HEK293T (cell line): ENCODE data around the gene B2M.
"Not testable (repeated sequence)": the region's sequence is repeated elsewhere in the genome, so short reads cannot be mapped to it uniquely, and the experiment has no call there.

ENCODE experiments used
- CTCF ChIA-PET: fragments of 350-600 bp; formaldehyde crosslinking; extraction: SDS; loops from one replicate; lab custom pipeline; 2021; ENCODE audit warnings: antibody characterized with exemption, inconsistent platforms; lab: Yijun Ruan, JAX
- POLR2A ChIA-PET: fragments of 350-600 bp; formaldehyde crosslinking; extraction: SDS; loops from one replicate; lab custom pipeline; 2020; ENCODE audit warnings: antibody characterized with exemption, inconsistent platforms; lab: Yijun Ruan, JAX
- DNase-seq: peaks from one replicate; pipeline ENCODE4 v3.0.0; 2012; ENCODE audit warnings: mixed read lengths; ENCODE audit errors: extremely low spot score
- ARNT ChIP-seq: fragments of 450-650 bp; IDR thresholded peaks from 2 replicates; pipeline ENCODE4 v1.6.1; 2017; ENCODE audit warnings: mild to moderate bottlenecking
- BHLHE40 ChIP-seq: fragments of 450-650 bp; IDR thresholded peaks from 2 replicates; pipeline ENCODE4 v1.6.1; 2016; ENCODE audit warnings: mild to moderate bottlenecking, moderate library complexity, borderline replicate concordance
- CTBP1 ChIP-seq: fragments of 450-650 bp; IDR thresholded peaks from 2 replicates; pipeline ENCODE4 v1.6.1; 2016; ENCODE audit warnings: borderline replicate concordance
- ELF4 ChIP-seq: fragments of 450-650 bp; IDR thresholded peaks from 2 replicates; pipeline ENCODE4 v1.6.1; 2017; ENCODE audit warnings: antibody characterized with exemption
- FOXA1 ChIP-seq: fragments of 450-650 bp; IDR thresholded peaks from 2 replicates; pipeline ENCODE4 v1.6.1; 2016; ENCODE audit warnings: mild to moderate bottlenecking
- FOXK2 ChIP-seq: fragments of 450-650 bp; IDR thresholded peaks from 2 replicates; pipeline ENCODE4 v1.6.1; 2016; ENCODE audit warnings: mild to moderate bottlenecking
- FOXM1 ChIP-seq: fragments of 450-650 bp; IDR thresholded peaks from 2 replicates; pipeline ENCODE4 v1.6.1; 2017; ENCODE audit warnings: mild to moderate bottlenecking, borderline replicate concordance
- HDGF ChIP-seq: fragments of 450-650 bp; IDR thresholded peaks from 2 replicates; pipeline ENCODE4 v1.6.1; 2017; ENCODE audit warnings: antibody characterized with exemption, borderline replicate concordance
- L3MBTL2 ChIP-seq: fragments of 450-650 bp; conservative IDR thresholded peaks from 2 replicates; pipeline ENCODE4 v1.6.1; 2016; ENCODE audit warnings: mild to moderate bottlenecking
- LEF1 ChIP-seq: fragments of 450-650 bp; IDR thresholded peaks from 2 replicates; pipeline ENCODE4 v1.6.1; 2017; ENCODE audit warnings: mild to moderate bottlenecking, borderline replicate concordance
- NFRKB ChIP-seq: fragments of 450-650 bp; IDR thresholded peaks from 2 replicates; pipeline ENCODE4 v1.6.1; 2016; ENCODE audit warnings: mild to moderate bottlenecking, moderate library complexity
- SP1 ChIP-seq: fragments of 450-650 bp; IDR thresholded peaks from 2 replicates; pipeline ENCODE4 v1.6.1; 2017
- SUZ12 ChIP-seq: fragments of 450-650 bp; IDR thresholded peaks from 2 replicates; pipeline ENCODE4 v1.6.1; 2016; ENCODE audit warnings: mild to moderate bottlenecking
- TARDBP ChIP-seq: fragments of 450-650 bp; IDR thresholded peaks from 2 replicates; pipeline ENCODE4 v1.6.1; 2016
- ZNF384 ChIP-seq: fragments of 450-650 bp; IDR thresholded peaks from 2 replicates; pipeline ENCODE4 v1.6.1; 2016
- TF ChIP-seq, protein P1 (sequence below): fragments of 450-650 bp; IDR thresholded peaks from 2 replicates; pipeline ENCODE4 v1.6.1; 2016

The B2M gene

GRCh38 chr15:44726568-44727484, 15.5 kb downstream of the B2M start:
- no peak for DNase-seq
- TF ChIP-seq SP1 (no peak), LEF1 (no peak), L3MBTL2 (no peak), FOXA1 (no peak), BHLHE40 (no peak), ARNT (no peak), ELF4 (no peak)
- POLR2A ChIA-PET, result interaction anchor here (0.7 to 4.4 kb wide), 5 partner anchors 9 to 297 kb away, joined by 3 to 75 read pairs (median 9); partner anchors contain the start of genes B2M, PATL2, SORD and SPG11
- CTCF ChIA-PET, result interaction anchor here (0.7 to 1.2 kb wide), 2 partner anchors 13 to 63 kb away, joined by 3 read pairs; no protein-coding TSS in a partner anchor

DNA sequence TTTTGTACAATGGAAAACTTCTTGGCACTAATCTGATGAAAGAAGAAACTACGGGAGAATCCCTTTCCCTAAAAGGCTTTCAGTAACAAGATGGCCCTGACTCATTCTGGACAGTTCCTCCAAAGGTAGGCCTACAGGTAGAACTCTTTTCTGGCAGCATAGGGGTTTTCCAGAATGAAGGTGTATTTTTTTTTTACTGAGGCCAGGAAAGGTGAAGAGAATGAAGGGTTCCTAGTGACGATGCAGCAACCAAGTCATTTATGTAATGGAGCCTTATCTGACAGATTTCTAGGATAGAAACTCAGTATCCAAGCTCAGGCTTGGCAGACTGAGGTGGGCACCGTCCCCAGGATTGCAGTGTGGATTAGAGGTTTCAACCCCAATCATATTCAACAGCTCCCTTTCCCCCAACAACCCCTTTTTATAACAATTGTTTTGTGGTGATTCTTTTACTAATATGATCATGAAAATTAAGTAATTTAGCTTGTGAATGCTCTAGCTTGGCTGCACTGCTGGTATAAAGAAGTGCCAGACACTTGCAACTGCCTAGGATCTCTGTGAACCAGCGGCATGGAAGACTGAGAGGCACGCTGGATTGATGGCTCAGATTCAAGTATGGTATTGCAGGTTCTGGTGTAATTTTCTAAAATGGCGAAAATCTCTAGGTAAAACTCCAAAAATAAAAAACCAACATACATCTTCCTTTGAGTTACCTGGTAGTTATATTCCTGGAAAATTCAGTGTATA, 16.3 kb downstream of the B2M start:
- ChIA-PET POLR2A (interaction anchor here (1.3 to 4.4 kb wide), 4 partner anchors 8 to 64 kb away, joined by 5 to 75 read pairs (median 10); partner anchors contain the start of genes B2M, PATL2, SPG11 and TRIM69), CTCF (interaction anchor here (1.2 kb wide), 1 partner anchor 64 kb away, joined by 3 read pairs; no protein-coding TSS in a partner anchor)
- TF ChIP-seq ZNF384, result no peak
- TF ChIP-seq SUZ12, result no peak
- TF ChIP-seq NFRKB, result no peak
- TF ChIP-seq HDGF, result no peak
- TF ChIP-seq FOXK2, result no peak
- TF ChIP-seq TARDBP, result no peak
- TF ChIP-seq FOXM1, result no peak
- TF ChIP-seq SP1, result no peak
- no peak for DNase-seq

DNA sequence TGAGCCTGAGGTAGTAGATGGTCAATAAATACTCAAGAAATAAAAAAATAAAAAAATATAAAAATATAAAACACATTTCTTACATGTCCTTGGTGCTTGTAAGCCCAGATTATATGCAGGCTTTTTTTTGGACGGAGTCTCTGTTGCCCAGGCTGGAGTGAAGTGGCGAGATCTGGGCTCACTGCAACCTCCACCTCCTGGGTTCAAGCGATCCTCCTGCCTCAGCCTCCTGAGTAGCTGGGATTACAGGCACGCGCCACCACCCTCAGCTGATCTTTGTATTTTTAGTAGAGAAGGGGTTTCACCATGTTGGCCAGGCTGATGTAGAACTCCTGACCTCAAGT, 16.9 kb downstream of the B2M start:
- CTCF ChIA-PET, result interaction anchor here (0.8 to 1.4 kb wide), 4 partner anchors 10 to 214 kb away, joined by 4 to 6 read pairs (median 4); partner anchors contain the start of gene SPG11
- POLR2A ChIA-PET, result interaction anchor here (1.0 to 4.4 kb wide), 11 partner anchors 10 to 75 kb away, joined by 3 to 75 read pairs (median 5); partner anchors contain the start of genes B2M, PATL2 and SPG11
- DNase-seq, result not testable (repeated sequence)

DNA sequence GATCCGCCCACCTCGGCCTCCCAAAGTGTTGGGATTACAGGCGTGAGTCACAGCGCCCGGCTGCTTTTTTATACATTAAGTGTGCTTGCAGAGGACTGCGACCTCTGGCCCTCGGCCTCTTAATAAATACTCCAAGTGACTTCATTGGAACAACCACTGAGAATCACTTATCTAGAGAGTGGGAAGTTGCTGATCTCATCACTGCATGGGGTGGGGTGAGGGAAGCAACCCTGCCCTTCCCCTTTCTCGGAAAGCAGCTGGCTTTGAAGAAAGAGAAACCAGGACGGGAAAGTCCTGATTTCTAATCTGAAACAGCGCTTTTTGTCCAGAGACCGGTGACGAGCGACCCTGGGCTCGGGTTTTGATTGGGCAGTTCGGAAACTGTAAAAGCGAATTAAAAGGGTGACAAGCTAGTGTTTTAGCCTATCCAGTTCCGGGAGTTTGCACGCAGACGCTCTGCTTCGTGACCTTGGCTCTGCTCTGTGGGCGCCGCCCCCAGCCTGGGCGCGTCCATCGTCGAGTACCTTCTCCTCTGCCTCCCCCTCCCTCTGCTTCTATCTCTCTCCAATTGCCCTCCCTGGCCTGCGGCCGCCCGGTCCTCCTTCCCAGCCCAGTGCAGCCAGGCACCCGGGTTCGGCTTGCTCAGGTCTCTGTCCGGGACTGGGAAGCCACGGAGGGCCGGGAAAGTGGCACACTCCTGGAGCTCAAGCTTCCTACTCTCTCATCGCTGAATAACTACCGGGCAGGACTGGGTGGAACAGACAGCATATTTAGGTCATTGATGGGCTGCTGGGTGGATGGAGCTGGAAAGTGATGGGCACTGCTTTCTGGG, 17.5 kb downstream of the B2M start:
- no peak for TF ChIP-seq ZNF384
- no peak for TF ChIP-seq FOXK2
- TF ChIP-seq FOXA1, result no peak
- TF ChIP-seq L3MBTL2, result 0 out of 2 replicates have a peak, but pooled peaks have one; percentile 37
- ChIA-PET POLR2A (interaction anchor here (0.6 to 4.4 kb wide), 14 partner anchors 9 to 75 kb away, joined by 3 to 75 read pairs (median 4); partner anchors contain the start of genes B2M, PATL2 and SPG11), CTCF (interaction anchor here (0.8 to 1.4 kb wide), 4 partner anchors 10 to 213 kb away, joined by 4 to 6 read pairs (median 4); partner anchors contain the start of gene SPG11)
- peak; percentile 80 for DNase-seq

GRCh38 chr15:44729408-44730127, 18.3 kb downstream of the B2M start:
- ChIA-PET CTCF (interaction anchor here (1.0 to 1.4 kb wide), 2 partner anchors 16 to 66 kb away, joined by 4 to 6 read pairs (median 5); partner anchors contain the start of gene SPG11), POLR2A (interaction anchor here (1.0 to 4.4 kb wide), 12 partner anchors 8 to 76 kb away, joined by 3 to 75 read pairs (median 4); partner anchors contain the start of genes B2M, PATL2 and SPG11)
- TF ChIP-seq, protein P1, sequence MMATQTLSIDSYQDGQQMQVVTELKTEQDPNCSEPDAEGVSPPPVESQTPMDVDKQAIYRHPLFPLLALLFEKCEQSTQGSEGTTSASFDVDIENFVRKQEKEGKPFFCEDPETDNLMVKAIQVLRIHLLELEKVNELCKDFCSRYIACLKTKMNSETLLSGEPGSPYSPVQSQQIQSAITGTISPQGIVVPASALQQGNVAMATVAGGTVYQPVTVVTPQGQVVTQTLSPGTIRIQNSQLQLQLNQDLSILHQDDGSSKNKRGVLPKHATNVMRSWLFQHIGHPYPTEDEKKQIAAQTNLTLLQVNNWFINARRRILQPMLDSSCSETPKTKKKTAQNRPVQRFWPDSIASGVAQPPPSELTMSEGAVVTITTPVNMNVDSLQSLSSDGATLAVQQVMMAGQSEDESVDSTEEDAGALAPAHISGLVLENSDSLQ, result no peak
- TF ChIP-seq ELF4 (no peak), BHLHE40 (no peak), LEF1 (no peak), FOXM1 (no peak), SP1 (no peak), L3MBTL2 (no peak)
- no peak for DNase-seq

- no peak for DNase-seq
- TF ChIP-seq SP1 (no peak), TARDBP (no peak), NFRKB (no peak), ZNF384 (no peak), HDGF (no peak), CTBP1 (no peak), FOXK2 (no peak), FOXM1 (no peak), FOXA1 (no peak), BHLHE40 (no peak), ELF4 (no peak), LEF1 (no peak), SUZ12 (no peak), ARNT (no peak), L3MBTL2 (no peak)
- TF ChIP-seq, protein P1, result no peak
- POLR2A ChIA-PET, result interaction anchor here (1.3 to 4.4 kb wide), 4 partner anchors 8 to 72 kb away, joined by 3 to 33 read pairs (median 20); partner anchors contain the start of genes B2M, PATL2 and SPG11
- CTCF ChIA-PET, result interaction anchor here (0.7 kb wide), 1 partner anchor 39 kb away, joined by 3 read pairs; no protein-coding TSS in a partner anchor
Measured at GRCh38 chr15:44734839-44735481, 23.6 kb downstream of the B2M start.
